Right cardiac atrium (tissue), 5 donors: ENCODE data around the gene PAQR9. TPM values are rescaled to one million over a fixed set of nuclear protein-coding genes. Genes with fewer than 3 reads are reported as not detected.
A peak's percentile ranks its signal among the peaks of the same experiment; 100 is the strongest.

Experiments used
- ATAC-seq, 2 donors: fragments of 200-7000 bp; cut with Tn5 transposase; one replicate each; pipeline versions ENCODE4 v1.8.0 to v1.9.1; 2020; ENCODE audit warnings: moderate library complexity in 2 of 2, mild to moderate bottlenecking in 1 of 2
- DNase-seq, 3 donors: peaks; one replicate each; pipeline ENCODE4 v3.0.0-alpha.2; 2020
- H3K27ac ChIP-seq: one replicate; pipeline ENCODE4 v1.5.1; 2013; ENCODE audit warnings: mild to moderate bottlenecking, low read length, control low read depth, moderate library complexity
- H3K27me3 ChIP-seq: one replicate; pipeline ENCODE4 v1.6.1; 2013; ENCODE audit not compliant: control insufficient read depth, insufficient read depth
- H3K4me1 ChIP-seq: one replicate; pipeline ENCODE4 v1.6.1; 2013; ENCODE audit warnings: low read length; ENCODE audit not compliant: control insufficient read depth, insufficient read depth
- H3K4me3 ChIP-seq: one replicate; pipeline ENCODE4 v1.5.1; 2013; ENCODE audit warnings: low read length, control low read depth
- H3K9me3 ChIP-seq: one replicate; pipeline ENCODE4 v1.6.1; 2013; ENCODE audit warnings: low read length; ENCODE audit not compliant: control insufficient read depth
- WGBS: extraction: QIAGEN DNeasy Blood & Tissue Kit; methylation state at CpG from one replicate; pipeline ENCODE4 v1.1.7; 2013; 5-methylcytosine and 5-hydroxymethylcytosine counted together
- intact Hi-C, 4 donors: fragments of 100-400 bp; cut with DNase I; formaldehyde crosslinking; loops; one replicate each; pipeline versions ENCODE4 v1.11.0 to v1.14.0; 2022 to 2023
- polyA plus RNA-seq: library from polyadenylated mRNA; stranded (reverse); fragments of 200-250 nt; gene quantifications from one replicate; pipeline ENCODE4 v1.2.3, GENCODE V29; 2013
- total RNA-seq, 4 donors: library from RNA; stranded (reverse); fragmentation: NEBNext Ultra II Directional; extraction: Animal tissue kit (Norgen Biotek cat#: 25700); gene quantifications; one replicate each; pipeline ENCODE4 v1.2.1, GENCODE V29; 2021
- donor health status: healthy with polysubstance abuse.
- donor health status: DM: no; HTN: yes; CAD: no.
- donor health status: DM: no; HTN: no; CAD: no.
- donor health status: DM: no; HTN: yes; CAD: no; lungs with severe emphysema.
- donor health status: DM: yes; HTN: yes; CAD: no.

Gene PAQR9
- total and polyA plus RNA-seq, 5 donors, result 4.7 to 12.5 (median 8.6) TPM

GRCh38 chr3:142935963-142936362 lies 27.5 kb downstream of the PAQR9 start:
- WGBS, result 63% methylated on average over 5 of the region's 5 CpGs
- intact Hi-C loops, result no loop called here
- Histone ChIP-seq H3K27me3 (no peaks in the 10 kb centered on the region), H3K4me3 (no peak overlapping the region), H3K9me3 (no peaks in the 10 kb centered on the region), H3K27ac (no peak overlapping the region), H3K4me1 (no peaks in the 10 kb centered on the region)
- DNase-seq (no peak), ATAC-seq (no peak)

GRCh38 chr3:142934887-142935269 lies 28.6 kb downstream of the PAQR9 start:
- Histone ChIP-seq H3K27ac (no peak overlapping the region), H3K4me3 (no peak overlapping the region), H3K4me1 (no peaks in the 10 kb centered on the region), H3K9me3 (no peaks in the 10 kb centered on the region), H3K27me3 (no peaks in the 10 kb centered on the region)
- 85% methylated on average over 3 of the region's 3 CpGs for WGBS
- DNase-seq, result no peak
- ATAC-seq, result no peak
- intact Hi-C loops, result no loop called here

GRCh38 chr3:142934128-142934886 lies 29.2 kb downstream of the PAQR9 start:
- intact Hi-C loops, result no loop called here
- Histone ChIP-seq H3K27ac (no peak overlapping the region), H3K27me3 (no peaks in the 10 kb centered on the region), H3K4me3 (no peak overlapping the region), H3K9me3 (no peaks in the 10 kb centered on the region), H3K4me1 (no peaks in the 10 kb centered on the region)
- 77% methylated on average over 7 of the region's 7 CpGs for WGBS
- ATAC-seq (no peak), DNase-seq (no peak)

GRCh38 chr3:142931222-142931621 lies 32.3 kb downstream of the PAQR9 start:
- H3K4me1 ChIP-seq, result no peaks in the 10 kb centered on the region
- H3K27me3 ChIP-seq, result no peaks in the 10 kb centered on the region
- DNase-seq (no peak), ATAC-seq (no peak)
- intact Hi-C loops, result no loop called here
- H3K9me3 ChIP-seq, result no peaks in the 10 kb centered on the region
- no peak overlapping the region for H3K4me3 ChIP-seq
- H3K27ac ChIP-seq, result no peak overlapping the region
- WGBS, result 64% methylated on average over 6 of the region's 6 CpGs

- no peak overlapping the region for H3K27ac ChIP-seq
- H3K27me3 ChIP-seq, result no peaks in the 10 kb centered on the region
- no peak overlapping the region for H3K4me3 ChIP-seq
- H3K9me3 ChIP-seq, result no peaks in the 10 kb centered on the region
- ATAC-seq (no peak), DNase-seq (no peak)
- H3K4me1 ChIP-seq, result no peaks in the 10 kb centered on the region
- WGBS, result 52% methylated on average over 3 of the region's 3 CpGs
- intact Hi-C loops, result no loop called here
These were observed 33.0 kb downstream of the PAQR9 start for GRCh38 chr3:142930463-142930862.

GRCh38 chr3:142929890-142930289 lies 33.6 kb downstream of the PAQR9 start:
- no peak overlapping the region for H3K27ac ChIP-seq
- DNase-seq (no peak), ATAC-seq (no peak)
- no peaks in the 10 kb centered on the region for H3K9me3 ChIP-seq
- no peaks in the 10 kb centered on the region for H3K4me1 ChIP-seq
- intact Hi-C loops, result no loop called here
- H3K27me3 ChIP-seq, result no peaks in the 10 kb centered on the region
- WGBS, result 88% methylated on average over 3 of the region's 3 CpGs
- H3K4me3 ChIP-seq, result no peak overlapping the region

- DNase-seq (peak in 2 of 3 donors; percentile 27 to 51), ATAC-seq (no peak)
- H3K4me1 ChIP-seq, result no peaks in the 10 kb centered on the region
- no peaks in the 10 kb centered on the region for H3K27me3 ChIP-seq
- no peak overlapping the region for H3K27ac ChIP-seq
- H3K4me3 ChIP-seq, result no peak overlapping the region
- intact Hi-C loops, result no loop called here
- H3K9me3 ChIP-seq, result no peaks in the 10 kb centered on the region
- 27% methylated on average over 3 of the region's 3 CpGs for WGBS
These were observed 34.4 kb downstream of the PAQR9 start for GRCh38 chr3:142929109-142929508.

- Histone ChIP-seq H3K27me3 (no peaks in the 10 kb centered on the region), H3K27ac (no peak overlapping the region), H3K4me1 (no peaks in the 10 kb centered on the region), H3K9me3 (no peaks in the 10 kb centered on the region), H3K4me3 (no peak overlapping the region)
- no peak for DNase-seq
- intact Hi-C loops, result no loop called here
- 89% methylated on average over 3 of the region's 3 CpGs for WGBS
- no peak for ATAC-seq
These were observed 37.0 kb downstream of the PAQR9 start for GRCh38 chr3:142926368-142926944.

- no peaks in the 10 kb centered on the region for H3K4me1 ChIP-seq
- intact Hi-C loops, result no loop called here
- H3K4me3 ChIP-seq, result no peak overlapping the region
- H3K27me3 ChIP-seq, result no peaks in the 10 kb centered on the region
- H3K27ac ChIP-seq, result no peak overlapping the region
- H3K9me3 ChIP-seq, result no peaks in the 10 kb centered on the region
- DNase-seq (no peak), ATAC-seq (no peak)
These were observed 38.3 kb downstream of the PAQR9 start for GRCh38 chr3:142925140-142925539.

GRCh38 chr3:142923694-142924093 lies 39.8 kb downstream of the PAQR9 start:
- Histone ChIP-seq H3K9me3 (no peaks in the 10 kb centered on the region), H3K27me3 (no peaks in the 10 kb centered on the region), H3K27ac (no peak overlapping the region), H3K4me3 (no peak overlapping the region), H3K4me1 (no peaks in the 10 kb centered on the region)
- no peak for DNase-seq
- intact Hi-C loops, result no loop called here
- no peak for ATAC-seq

- Histone ChIP-seq H3K27ac (no peak overlapping the region), H3K4me3 (no peak overlapping the region), H3K9me3 (no peaks in the 10 kb centered on the region), H3K4me1 (peaks cover 3% of the 10 kb centered on the region), H3K27me3 (no peaks in the 10 kb centered on the region)
- intact Hi-C loops, result no loop called here
- ATAC-seq (no peak), DNase-seq (no peak)
- WGBS, result 67% methylated on average over 2 of the region's 2 CpGs
These were observed 46.9 kb downstream of the PAQR9 start for GRCh38 chr3:142916605-142917004.

- no peak for DNase-seq
- 86% methylated on average over 3 of the region's 3 CpGs for WGBS
- H3K27ac ChIP-seq, result no peak overlapping the region
- no peaks in the 10 kb centered on the region for H3K27me3 ChIP-seq
- no peak overlapping the region for H3K4me3 ChIP-seq
- no peak for ATAC-seq
- H3K9me3 ChIP-seq, result no peaks in the 10 kb centered on the region
- peaks cover 5% of the 10 kb centered on the region for H3K4me1 ChIP-seq
- intact Hi-C loops, result no loop called here
These were observed 47.8 kb downstream of the PAQR9 start for GRCh38 chr3:142915636-142916035.
